Esophagus muscularis mucosa (tissue), 3 donors: ENCODE measurements around the gene ZBTB38.

Experiments used
- CTCF ChIP-seq, 3 experiments: fragments of 200-600 bp in 2 of 3; fragments of 450-650 bp in 1 of 3; sonication (generic) in 2 of 3; IDR thresholded peaks; one replicate each; pipeline ENCODE4 v1.5.1; 2017 to 2019; ENCODE audit warnings: antibody characterized with exemption in 3 of 3, mild to moderate bottlenecking in 2 of 3, moderate library complexity in 1 of 3
- POLR2AphosphoS5 ChIP-seq, 2 donors: sonication (generic); formaldehyde crosslinking; IDR thresholded peaks; one replicate each; pipeline ENCODE4 v1.6.1; 2017; ENCODE audit warnings: antibody characterized with exemption in 2 of 2

GRCh38 chr3:141328286-141329166 is 39.8 kb upstream of the ZBTB38 start:
- TF ChIP-seq POLR2AphosphoS5 (IDR thresholded peaks at IDR 0.05) (no peak), CTCF (IDR thresholded peaks at IDR 0.05) (no peak)
